ENCODE measurements around the gene TLL2. TPM values are rescaled to one million over a fixed set of nuclear protein-coding genes. Genes with fewer than 3 reads are reported as not detected.

The TLL2 gene
- total and polyA plus RNA-seq, 3 experiments from 2014 or later = 0.09 TPM; not detected in 2

DNA sequence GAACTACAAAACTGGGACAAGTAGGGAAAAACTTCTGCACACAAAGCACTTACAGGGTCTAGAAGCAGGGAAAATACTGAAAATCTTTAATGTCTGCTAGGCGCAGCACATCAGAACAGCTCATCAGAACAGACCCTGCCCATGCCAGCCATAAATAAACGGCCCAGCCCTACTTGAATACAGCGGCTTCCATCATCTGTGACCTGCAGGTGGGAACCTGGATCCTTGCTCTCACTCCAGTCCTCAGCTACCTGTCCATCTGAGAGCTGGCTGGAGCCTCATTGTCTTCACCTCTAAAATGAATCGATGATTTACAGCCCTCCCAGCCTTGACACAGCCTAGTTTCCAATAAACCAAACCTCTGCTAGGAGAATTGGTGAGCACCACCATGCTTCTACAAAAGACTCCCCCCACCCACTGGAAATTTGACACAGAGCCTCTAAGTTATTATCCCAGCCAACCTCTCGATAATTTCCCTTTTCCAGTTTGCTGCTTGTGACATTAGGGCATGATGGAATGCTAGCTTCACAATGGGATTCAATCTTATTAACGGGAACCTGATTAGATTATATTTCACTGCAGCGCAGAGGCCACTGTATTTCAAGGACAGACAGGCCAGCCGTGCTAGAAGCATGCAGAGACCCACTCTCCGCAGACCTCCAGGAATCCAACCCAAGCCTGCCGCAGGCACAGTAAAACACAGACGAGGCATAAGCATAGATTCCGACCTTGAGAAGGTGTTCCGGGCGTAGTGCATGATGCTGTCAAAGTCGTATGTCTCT lies 93.3 kb downstream of the TLL2 start:
- Mint-ChIP-seq H3K27ac (no peak overlapping the region), H3K9me3 (no peaks in the 10 kb centered on the region), H3K27me3 (peaks cover 10 to 20% of the 10 kb centered on the region in 2 donors), H3K36me3 (no peaks in the 10 kb centered on the region), H3K4me3 (no peak overlapping the region), H3K4me1 (no peaks in the 10 kb centered on the region)
- Histone ChIP-seq H3K27me3 (ENCODE audit: insufficient read depth, low read length, poor library complexity, severe bottlenecking) (no peaks in the 10 kb centered on the region), H3K4me3 (ENCODE audit: low read length) (no peak overlapping the region), H3K4me1 (ENCODE audit: insufficient read depth, low read length) (no peaks in the 10 kb centered on the region), H3K36me3 (ENCODE audit: insufficient read depth, low read length) (no peaks in the 10 kb centered on the region), H3K9me3 (ENCODE audit: low read length) (no peaks in the 10 kb centered on the region), H3K27ac (ENCODE audit: low read depth, low read length) (no peak overlapping the region)
- ChIA-PET CTCF (no interaction called here), POLR2A (no interaction called here)
- DNase-seq = no peak

DNA sequence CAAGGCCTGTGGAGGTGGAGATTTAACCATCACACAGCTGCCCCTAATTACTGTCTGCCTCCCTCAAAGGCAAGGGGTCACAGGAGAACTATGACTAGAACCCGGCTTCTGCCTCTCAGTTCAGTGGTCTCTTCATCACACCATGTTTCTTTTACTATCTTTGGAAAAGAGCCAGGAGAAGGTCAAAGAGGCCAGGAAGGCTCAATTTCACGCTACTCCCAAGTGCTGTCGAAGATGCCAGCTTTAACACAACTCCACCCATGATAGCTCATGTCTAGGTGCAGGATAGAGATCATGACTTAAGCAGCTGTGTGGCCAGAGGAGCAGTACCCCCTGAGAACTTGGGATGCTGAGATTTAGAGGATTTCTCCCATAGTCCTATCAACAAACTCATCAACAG lies 94.4 kb downstream of the TLL2 start:
- H3K27ac Mint-ChIP-seq = peak overlapping the region in 1 of 8 donors; percentile 72
- H3K4me1 ChIP-seq (ENCODE audit: insufficient read depth, low read length) = no peaks in the 10 kb centered on the region
- ChIA-PET POLR2A (no interaction called here), CTCF (no interaction called here)
- no peaks in the 10 kb centered on the region for H3K4me1 Mint-ChIP-seq
- H3K27ac ChIP-seq (ENCODE audit: low read depth, low read length) = no peak overlapping the region
- H3K9me3 ChIP-seq (ENCODE audit: low read length) = no peaks in the 10 kb centered on the region
- H3K36me3 ChIP-seq (ENCODE audit: insufficient read depth, low read length) = no peaks in the 10 kb centered on the region
- peaks cover 10 to 20% of the 10 kb centered on the region in 2 donors for H3K27me3 Mint-ChIP-seq
- no peaks in the 10 kb centered on the region for H3K9me3 Mint-ChIP-seq
- H3K4me3 ChIP-seq (ENCODE audit: low read length) = no peak overlapping the region
- H3K4me3 Mint-ChIP-seq = no peak overlapping the region
- H3K27me3 ChIP-seq (ENCODE audit: insufficient read depth, low read length, poor library complexity, severe bottlenecking) = no peaks in the 10 kb centered on the region
- no peaks in the 10 kb centered on the region for H3K36me3 Mint-ChIP-seq
- DNase-seq = no peak

DNA sequence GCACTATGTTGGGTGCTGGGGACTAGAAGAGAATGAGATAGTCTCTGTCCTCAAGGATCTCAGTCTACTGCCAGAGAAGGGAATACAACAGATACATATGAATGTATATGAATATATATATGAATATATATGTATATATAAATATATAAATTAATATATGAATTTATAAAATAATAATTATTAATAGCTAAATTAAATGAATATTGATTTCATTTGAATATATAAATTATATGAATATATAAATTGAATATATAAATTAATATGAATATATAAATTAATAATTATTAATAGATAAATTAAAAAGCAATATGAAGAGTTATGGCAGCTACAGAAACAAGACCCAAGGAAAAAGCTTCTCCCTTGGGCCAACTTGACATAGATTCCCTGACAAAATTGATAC lies 95.1 kb downstream of the TLL2 start:
- Histone ChIP-seq H3K4me3 (ENCODE audit: low read length) (no peak overlapping the region), H3K27ac (ENCODE audit: low read depth, low read length) (no peak overlapping the region), H3K4me1 (ENCODE audit: insufficient read depth, low read length) (no peaks in the 10 kb centered on the region), H3K9me3 (ENCODE audit: low read length) (no peaks in the 10 kb centered on the region), H3K27me3 (ENCODE audit: insufficient read depth, low read length, poor library complexity, severe bottlenecking) (no peaks in the 10 kb centered on the region), H3K36me3 (ENCODE audit: insufficient read depth, low read length) (no peaks in the 10 kb centered on the region)
- Mint-ChIP-seq H3K9me3 (no peaks in the 10 kb centered on the region), H3K27me3 (peaks cover 10 to 20% of the 10 kb centered on the region in 2 donors), H3K4me3 (no peak overlapping the region), H3K36me3 (no peaks in the 10 kb centered on the region), H3K4me1 (no peaks in the 10 kb centered on the region), H3K27ac (no peak overlapping the region)
- CTCF ChIA-PET = no interaction called here
- POLR2A ChIA-PET = no interaction called here
- DNase-seq = no peak

DNA sequence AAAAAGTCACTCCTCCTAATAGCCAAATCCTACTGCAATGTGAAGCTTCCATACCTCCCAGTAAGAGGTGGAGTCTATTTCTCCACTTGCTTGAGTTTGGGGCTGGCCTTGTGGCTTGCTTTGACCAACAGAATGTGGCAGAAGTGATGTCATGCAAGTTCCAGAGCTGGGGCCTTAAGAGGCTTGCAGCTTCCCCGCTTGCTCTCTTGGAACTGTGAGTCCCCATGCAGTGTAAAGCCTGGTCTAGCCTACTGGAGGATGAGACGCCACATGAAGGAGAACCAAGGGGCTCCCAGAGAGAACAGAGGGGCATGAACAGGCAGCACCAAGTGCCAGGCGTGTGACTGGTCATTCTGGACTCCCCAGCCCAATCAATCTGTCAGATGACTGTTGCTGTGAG lies 96.3 kb downstream of the TLL2 start:
- H3K36me3 Mint-ChIP-seq = no peaks in the 10 kb centered on the region
- no peaks in the 10 kb centered on the region for H3K9me3 ChIP-seq (ENCODE audit: low read length)
- H3K36me3 ChIP-seq (ENCODE audit: insufficient read depth, low read length) = no peaks in the 10 kb centered on the region
- H3K4me1 Mint-ChIP-seq = no peaks in the 10 kb centered on the region
- H3K27ac Mint-ChIP-seq = no peak overlapping the region
- H3K27me3 Mint-ChIP-seq = peaks cover 14 to 25% of the 10 kb centered on the region in 2 donors
- H3K4me3 ChIP-seq (ENCODE audit: low read length) = no peak overlapping the region
- CTCF ChIA-PET = no interaction called here
- POLR2A ChIA-PET = no interaction called here
- DNase-seq = no peak
- H3K27me3 ChIP-seq (ENCODE audit: insufficient read depth, low read length, poor library complexity, severe bottlenecking) = no peaks in the 10 kb centered on the region
- no peaks in the 10 kb centered on the region for H3K9me3 Mint-ChIP-seq
- no peak overlapping the region for H3K27ac ChIP-seq (ENCODE audit: low read depth, low read length)
- H3K4me3 Mint-ChIP-seq = no peak overlapping the region
- no peaks in the 10 kb centered on the region for H3K4me1 ChIP-seq (ENCODE audit: insufficient read depth, low read length)

DNA sequence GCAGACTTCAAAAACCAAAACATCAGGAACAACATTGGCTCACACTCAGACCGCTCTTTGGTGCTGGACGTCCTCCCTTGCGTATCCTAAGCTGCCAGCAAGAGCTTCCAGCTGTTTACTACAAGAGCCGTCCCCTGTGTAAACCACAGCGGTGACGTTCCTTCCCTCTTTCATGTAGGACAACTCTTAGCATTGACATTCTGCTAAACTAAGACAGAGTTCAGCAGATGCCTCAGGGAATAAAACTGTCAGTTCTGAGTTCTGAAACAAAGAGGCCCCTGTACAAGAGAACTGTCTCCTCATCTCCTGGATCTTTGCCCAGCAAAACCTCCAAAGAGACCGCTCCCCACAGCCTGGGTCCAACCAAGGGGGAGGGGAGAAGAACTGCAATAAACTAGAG lies 97.1 kb downstream of the TLL2 start:
- H3K27ac ChIP-seq (ENCODE audit: low read depth, low read length) = no peak overlapping the region
- no peak overlapping the region for H3K4me3 ChIP-seq (ENCODE audit: low read length)
- no peaks in the 10 kb centered on the region for H3K9me3 Mint-ChIP-seq
- H3K4me3 Mint-ChIP-seq = no peak overlapping the region
- H3K4me1 Mint-ChIP-seq = no peaks in the 10 kb centered on the region
- no peaks in the 10 kb centered on the region for H3K36me3 Mint-ChIP-seq
- no peak for DNase-seq
- no peaks in the 10 kb centered on the region for H3K4me1 ChIP-seq (ENCODE audit: insufficient read depth, low read length)
- no peaks in the 10 kb centered on the region for H3K9me3 ChIP-seq (ENCODE audit: low read length)
- POLR2A ChIA-PET = no interaction called here
- H3K27me3 Mint-ChIP-seq = peaks cover 17 to 24% of the 10 kb centered on the region in 2 donors
- no peak overlapping the region for H3K27ac Mint-ChIP-seq
- no peaks in the 10 kb centered on the region for H3K36me3 ChIP-seq (ENCODE audit: insufficient read depth, low read length)
- CTCF ChIA-PET = interaction anchor here (1.4 kb wide), 1 partner anchor 21 kb away, joined by 3 read pairs; no protein-coding TSS in a partner anchor
- H3K27me3 ChIP-seq (ENCODE audit: insufficient read depth, low read length, poor library complexity, severe bottlenecking) = no peaks in the 10 kb centered on the region

DNA sequence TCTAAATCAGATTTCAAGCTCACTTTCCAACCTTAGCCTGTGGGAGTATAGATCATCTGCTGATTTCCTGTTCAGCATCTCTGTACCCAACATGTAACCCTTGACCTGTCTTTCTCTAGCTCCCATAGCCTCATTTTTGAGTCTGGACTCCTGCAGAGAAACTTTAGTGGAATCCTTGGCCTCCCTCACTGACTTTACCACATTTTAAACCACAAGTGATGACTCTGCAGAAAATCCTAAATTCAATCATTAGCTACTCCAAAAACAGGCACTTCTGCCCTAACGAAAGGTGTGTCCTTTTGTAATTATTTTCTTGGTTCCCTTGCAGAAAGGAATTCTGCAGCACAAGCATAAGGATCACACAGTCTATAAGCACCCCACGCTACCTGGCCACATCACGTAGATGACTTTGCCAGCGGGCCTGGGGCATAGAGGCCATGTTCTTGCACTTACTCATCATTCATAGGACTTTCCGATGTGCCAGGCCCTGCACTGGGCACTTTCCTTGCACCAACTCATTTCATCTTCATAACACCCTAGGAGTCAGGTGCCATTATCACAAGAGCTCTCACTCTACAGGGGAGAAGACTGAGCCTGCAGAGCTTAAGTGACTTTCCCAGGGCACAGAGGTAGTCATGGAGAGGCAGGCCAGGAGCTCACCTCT lies 97.7 kb downstream of the TLL2 start:
- POLR2A ChIA-PET = no interaction called here
- CTCF ChIA-PET = interaction anchor here (1.4 kb wide), 1 partner anchor 21 kb away, joined by 3 read pairs; no protein-coding TSS in a partner anchor
- Mint-ChIP-seq H3K4me3 (no peak overlapping the region), H3K4me1 (no peaks in the 10 kb centered on the region), H3K9me3 (no peaks in the 10 kb centered on the region), H3K27me3 (peaks cover 17 to 28% of the 10 kb centered on the region in 2 donors), H3K27ac (no peak overlapping the region), H3K36me3 (no peaks in the 10 kb centered on the region)
- no peak for DNase-seq
- Histone ChIP-seq H3K4me3 (ENCODE audit: low read length) (no peak overlapping the region), H3K27me3 (ENCODE audit: insufficient read depth, low read length, poor library complexity, severe bottlenecking) (no peaks in the 10 kb centered on the region), H3K36me3 (ENCODE audit: insufficient read depth, low read length) (no peaks in the 10 kb centered on the region), H3K9me3 (ENCODE audit: low read length) (no peaks in the 10 kb centered on the region), H3K4me1 (ENCODE audit: insufficient read depth, low read length) (no peaks in the 10 kb centered on the region), H3K27ac (ENCODE audit: low read depth, low read length) (no peak overlapping the region)

DNA sequence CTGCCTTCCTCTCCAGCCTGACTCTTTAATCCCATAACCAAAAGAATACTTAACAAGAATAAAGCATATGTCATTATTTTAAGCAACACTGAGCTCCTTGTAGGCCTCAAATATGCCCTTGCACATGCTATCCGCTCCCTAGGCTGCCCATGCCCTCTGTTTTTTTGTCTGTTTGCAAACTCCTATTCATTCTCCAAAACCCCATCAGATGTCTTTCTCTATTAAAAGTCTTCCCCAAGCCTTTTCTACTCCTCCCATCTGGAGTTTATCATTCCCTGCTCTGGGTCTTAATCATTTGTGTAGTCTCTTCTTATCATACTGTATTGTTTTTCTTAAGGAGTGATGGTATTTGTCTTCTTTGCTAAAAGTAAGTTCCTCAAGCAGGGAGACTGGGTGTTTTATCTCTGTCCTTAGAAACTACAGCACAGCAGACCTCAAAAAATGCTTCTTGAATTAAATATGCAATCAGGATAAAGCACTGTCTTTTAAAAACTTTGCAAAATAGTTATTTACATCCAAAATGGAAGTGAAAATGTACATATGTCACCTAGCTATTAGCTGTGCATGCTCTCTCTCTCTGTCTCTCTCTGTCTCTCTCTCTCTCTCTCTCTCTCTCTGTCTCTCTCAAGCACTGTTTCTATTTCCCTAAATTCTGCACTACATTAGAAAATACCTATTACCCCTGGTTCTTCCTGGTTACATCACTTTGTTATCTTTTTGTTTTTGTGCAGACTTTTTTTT lies 98.4 kb downstream of the TLL2 start:
- Histone ChIP-seq H3K4me3 (ENCODE audit: low read length) (no peak overlapping the region), H3K27ac (ENCODE audit: low read depth, low read length) (no peak overlapping the region), H3K36me3 (ENCODE audit: insufficient read depth, low read length) (no peaks in the 10 kb centered on the region), H3K4me1 (ENCODE audit: insufficient read depth, low read length) (no peaks in the 10 kb centered on the region), H3K27me3 (ENCODE audit: insufficient read depth, low read length, poor library complexity, severe bottlenecking) (no peaks in the 10 kb centered on the region), H3K9me3 (ENCODE audit: low read length) (no peaks in the 10 kb centered on the region)
- CTCF ChIA-PET = no interaction called here
- POLR2A ChIA-PET = no interaction called here
- Mint-ChIP-seq H3K27me3 (peaks cover 10 to 24% of the 10 kb centered on the region in 2 donors), H3K4me1 (no peaks in the 10 kb centered on the region), H3K4me3 (no peak overlapping the region), H3K27ac (no peak overlapping the region), H3K36me3 (no peaks in the 10 kb centered on the region), H3K9me3 (no peaks in the 10 kb centered on the region)
- no peak for DNase-seq

DNA sequence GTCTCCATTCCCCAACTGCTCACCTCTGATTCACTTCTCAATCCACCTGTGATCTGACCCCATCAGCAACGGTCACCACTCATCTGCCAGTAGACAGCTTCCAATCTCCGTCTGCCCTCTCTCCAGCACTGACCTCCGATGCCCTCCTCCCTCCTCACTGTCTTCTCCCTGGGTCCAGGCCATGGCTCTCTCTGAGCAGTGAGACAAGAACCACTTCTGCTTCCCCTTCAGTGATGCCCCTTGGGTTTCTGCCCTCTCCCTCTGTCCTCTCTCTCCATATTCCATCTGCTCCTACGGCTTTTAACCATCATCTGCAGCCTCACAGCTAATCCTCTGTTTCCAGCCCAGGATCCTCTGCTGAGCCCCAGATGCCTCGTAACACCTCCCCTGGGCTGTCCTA lies 99.4 kb downstream of the TLL2 start:
- Mint-ChIP-seq H3K36me3 (no peaks in the 10 kb centered on the region), H3K9me3 (no peaks in the 10 kb centered on the region), H3K4me1 (no peaks in the 10 kb centered on the region), H3K27ac (no peak overlapping the region), H3K27me3 (peaks cover 10 to 24% of the 10 kb centered on the region in 2 donors), H3K4me3 (no peak overlapping the region)
- Histone ChIP-seq H3K27ac (ENCODE audit: low read depth, low read length) (no peak overlapping the region), H3K9me3 (ENCODE audit: low read length) (no peaks in the 10 kb centered on the region), H3K27me3 (ENCODE audit: insufficient read depth, low read length, poor library complexity, severe bottlenecking) (no peaks in the 10 kb centered on the region), H3K36me3 (ENCODE audit: insufficient read depth, low read length) (no peaks in the 10 kb centered on the region), H3K4me3 (ENCODE audit: low read length) (no peak overlapping the region), H3K4me1 (ENCODE audit: insufficient read depth, low read length) (no peaks in the 10 kb centered on the region)
- DNase-seq = no peak
- CTCF ChIA-PET = interaction anchor here (1.2 kb wide), 1 partner anchor 19 kb away, joined by 5 read pairs; no protein-coding TSS in a partner anchor
- POLR2A ChIA-PET = interaction anchor here (0.6 kb wide), 1 partner anchor 720 kb away, joined by 3 read pairs; no protein-coding TSS in a partner anchor

All from CD8-positive, alpha-beta memory T cell (primary cell).